ENCODE data around the gene KRT73.
"Not testable (repeated sequence)": the region's sequence is repeated elsewhere in the genome, so short reads cannot be mapped to it uniquely, and the experiment has no call there.

Gene KRT73

DNA sequence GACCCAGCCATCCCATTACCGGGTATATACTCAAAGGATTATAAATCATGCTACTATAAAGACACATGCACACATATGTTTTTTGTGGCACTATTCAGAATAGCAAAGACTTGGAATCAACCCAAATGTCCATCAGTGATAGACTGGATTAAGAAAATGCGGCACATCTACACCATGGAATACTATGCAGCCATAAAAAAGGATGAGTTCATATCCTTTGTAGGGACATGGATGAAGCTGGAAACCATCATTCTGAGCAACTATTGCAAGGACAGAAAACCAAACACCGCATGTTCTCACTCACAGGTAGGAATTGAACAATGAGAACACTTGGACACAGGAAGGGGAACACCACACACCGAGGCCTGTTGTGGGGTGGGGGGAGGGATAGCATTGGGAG lies 24.1 kb downstream of the KRT73 start:
- DNase-seq, result not testable (repeated sequence)

DNA sequence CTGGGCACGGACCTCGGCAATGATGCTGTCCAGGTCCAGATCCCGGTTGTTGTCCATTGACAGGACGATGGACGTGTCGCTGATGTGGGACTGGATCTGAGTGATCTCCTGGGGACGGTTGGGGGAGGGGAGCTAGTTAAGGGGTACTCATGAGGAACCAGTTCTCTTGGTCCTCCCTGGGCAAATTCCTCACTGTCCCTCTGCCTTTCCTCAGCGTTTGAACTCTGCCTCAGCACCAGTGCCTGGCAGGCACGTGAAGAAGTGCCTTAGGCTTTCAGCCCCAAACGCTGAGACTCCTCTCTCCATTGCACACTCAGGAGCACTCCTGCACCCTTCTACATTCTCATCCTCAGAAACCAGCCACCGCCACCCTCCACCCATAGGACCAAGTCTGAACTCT lies 26.8 kb downstream of the KRT73 start:
- DNase-seq, result no peak

GRCh38 chr12:52590021-52590420 lies 28.3 kb downstream of the KRT73 start:
- DNase-seq, result no peak

- DNase-seq, result no peak
Measured at GRCh38 chr12:52587563-52587962, 30.8 kb downstream of the KRT73 start.

- no peak for DNase-seq
Measured at GRCh38 chr12:52585946-52586345, 32.4 kb downstream of the KRT73 start.

DNA sequence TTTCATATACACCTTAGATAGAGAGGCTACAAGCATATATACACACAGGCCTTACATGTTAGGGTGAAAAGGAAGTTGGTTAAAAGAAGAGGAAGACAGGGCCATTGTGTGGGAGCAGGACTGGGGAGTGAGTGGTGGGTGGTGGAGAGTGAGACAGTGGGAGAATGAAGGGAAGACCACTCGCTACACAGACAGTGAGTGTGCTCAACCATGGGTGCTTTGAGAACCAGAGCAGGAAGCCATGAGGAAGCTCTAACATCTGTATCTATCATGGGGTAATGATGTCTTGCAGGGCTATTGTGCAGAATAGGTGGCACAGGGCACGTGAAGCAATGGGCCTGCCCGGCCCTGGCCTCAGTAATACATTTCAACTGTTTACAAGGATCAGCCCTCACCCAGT lies 33.3 kb downstream of the KRT73 start:
- DNase-seq, result peak; percentile 6

DNA sequence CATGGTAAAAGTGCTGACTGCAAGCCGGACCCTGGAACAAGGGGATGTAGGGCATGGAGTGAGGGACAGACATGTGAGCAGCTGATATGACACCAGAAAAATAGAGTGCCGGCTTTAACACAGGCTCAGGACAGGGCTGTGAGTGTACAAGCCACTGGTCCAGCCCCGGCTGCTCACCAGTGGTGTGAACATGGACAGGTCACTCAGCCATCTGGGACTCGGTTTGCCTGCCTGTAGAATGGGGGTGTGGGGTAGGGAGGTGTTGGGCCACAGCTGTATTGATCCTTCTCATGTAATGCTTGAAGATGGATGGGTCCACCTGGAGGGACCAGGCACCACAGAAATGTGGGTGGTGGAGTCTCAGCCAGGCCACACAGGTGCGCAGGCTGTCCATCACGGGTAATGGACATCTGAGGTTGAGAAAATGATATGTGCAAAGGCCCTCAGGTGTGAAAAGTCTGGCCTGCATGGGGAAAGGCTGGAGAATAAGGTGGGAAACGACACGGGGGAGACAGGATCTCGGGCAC lies 34.1 kb downstream of the KRT73 start:
- no peak for DNase-seq

GRCh38 chr12:52582971-52583456 lies 35.3 kb downstream of the KRT73 start:
- DNase-seq, result peak; percentile 82

DNA sequence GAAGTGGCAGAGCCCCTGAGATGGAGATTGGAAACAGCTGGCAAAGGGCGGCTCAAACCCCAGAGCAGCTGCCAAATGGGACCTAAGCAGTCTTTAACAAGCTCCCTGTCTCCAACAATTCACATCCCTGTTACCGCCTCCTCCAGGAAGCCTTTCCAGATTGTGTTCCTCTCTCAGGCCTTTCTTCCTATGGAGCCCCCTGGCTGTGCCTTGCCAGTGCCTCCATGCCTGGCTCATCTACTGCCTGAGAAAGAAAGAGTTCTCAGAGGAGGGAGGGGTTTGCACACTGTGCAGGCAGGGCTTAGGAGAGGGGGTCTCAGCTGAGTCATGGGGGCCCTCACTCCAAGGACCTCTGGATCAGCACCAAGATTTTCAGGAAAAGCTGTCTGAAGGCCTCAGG lies 35.9 kb downstream of the KRT73 start:
- DNase-seq, result no peak

DNA sequence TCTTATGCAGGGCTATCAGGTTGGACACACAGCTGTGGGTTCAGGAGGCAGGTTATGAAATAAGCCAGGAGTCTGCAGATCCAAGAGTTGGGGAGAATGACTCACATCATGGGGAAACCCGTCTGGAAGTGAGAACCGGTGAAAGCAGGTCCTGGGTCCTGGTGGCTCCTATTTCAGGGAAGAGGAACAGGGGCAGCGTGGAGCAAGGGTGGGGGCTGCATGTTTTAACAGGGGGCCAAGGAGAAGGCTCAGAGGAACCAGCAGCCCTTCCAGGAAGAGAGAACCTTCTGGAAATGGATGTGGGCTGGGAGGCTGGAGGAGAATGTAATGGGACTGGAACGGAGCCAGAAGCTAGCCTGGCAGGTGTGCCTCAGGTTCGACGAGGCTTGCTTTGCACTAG lies 36.9 kb downstream of the KRT73 start:
- no peak for DNase-seq

- DNase-seq, result no peak
Measured at GRCh38 chr12:52581066-52581465, 37.3 kb downstream of the KRT73 start.

DNA sequence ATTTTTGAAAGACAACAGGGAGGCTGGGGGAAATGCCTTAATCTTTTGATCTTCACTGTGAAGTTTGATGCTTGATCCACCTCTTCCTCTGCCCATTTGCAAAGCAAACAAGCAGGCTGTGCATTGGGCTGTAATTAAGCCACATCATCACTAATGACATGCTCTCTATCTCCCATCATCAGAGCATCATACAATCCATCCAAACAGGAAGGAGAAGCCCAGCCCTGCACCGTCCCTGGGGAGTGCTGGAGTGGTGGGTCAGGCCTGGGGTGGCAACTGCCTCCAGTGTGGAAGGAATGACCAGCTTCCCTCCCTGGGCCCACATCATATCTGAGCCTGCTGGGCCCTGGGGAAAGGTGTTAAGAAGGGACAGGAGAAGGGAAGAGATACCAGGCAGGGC lies 37.9 kb downstream of the KRT73 start:
- DNase-seq, result no peak

- DNase-seq, result no peak
Measured at GRCh38 chr12:52579468-52580465, 38.6 kb downstream of the KRT73 start.

- DNase-seq, result no peak
Measured at GRCh38 chr12:52578469-52578868, 39.9 kb downstream of the KRT73 start.

DNA sequence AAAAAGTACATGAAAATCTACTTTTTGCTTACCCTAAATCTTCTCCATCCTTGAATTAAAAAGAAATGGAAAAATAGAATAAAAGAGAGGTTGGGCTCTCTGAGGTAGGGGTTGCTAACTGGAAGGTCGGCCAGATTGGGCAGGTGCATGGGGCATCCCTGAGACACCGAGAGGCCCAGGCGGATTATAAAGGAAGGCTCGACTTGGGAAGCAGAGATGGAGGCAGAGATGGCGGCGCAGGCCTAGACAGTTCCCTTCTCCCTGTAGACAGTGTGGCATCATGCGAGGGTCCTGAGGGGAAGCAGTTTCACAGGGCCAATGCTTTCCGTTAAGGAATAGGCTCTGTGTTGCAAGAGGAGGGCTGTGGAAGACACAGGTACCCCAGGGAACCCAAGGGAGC lies 41.0 kb downstream of the KRT73 start:
- DNase-seq, result no peak

GRCh38 chr12:52575948-52576347 lies 42.4 kb downstream of the KRT73 start:
- no peak for DNase-seq

DNA sequence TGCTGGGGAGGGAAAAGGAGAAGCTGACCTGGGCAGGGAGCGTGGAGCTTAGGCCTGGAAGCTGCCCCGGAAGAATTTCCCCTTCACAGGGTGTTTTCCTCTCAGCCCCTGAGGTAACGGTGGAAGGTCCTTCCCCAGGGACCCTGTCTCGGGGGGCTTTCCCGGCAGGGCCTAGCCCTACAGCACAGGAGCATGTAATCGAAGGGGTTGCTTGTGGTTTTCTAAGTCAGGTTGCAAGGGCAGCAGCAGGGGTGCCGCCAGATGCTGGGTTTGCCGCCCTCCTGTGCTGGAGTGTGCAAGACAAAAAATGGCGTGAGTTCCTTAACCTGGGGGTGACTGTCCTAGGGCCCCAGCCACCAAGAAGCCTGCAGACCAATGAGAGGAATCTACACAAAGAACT lies 43.1 kb downstream of the KRT73 start:
- no peak for DNase-seq

- no peak for DNase-seq
Measured at GRCh38 chr12:52573743-52574142, 44.6 kb downstream of the KRT73 start, which contains the start of gene KRT74. KRT74 (minus strand) TSS chr12:52573843; CDS start chr12:52573777, 66 bp downstream.

GRCh38 chr12:52573306-52573705 lies 45.1 kb downstream of the KRT73 start:
- no peak for DNase-seq

DNA sequence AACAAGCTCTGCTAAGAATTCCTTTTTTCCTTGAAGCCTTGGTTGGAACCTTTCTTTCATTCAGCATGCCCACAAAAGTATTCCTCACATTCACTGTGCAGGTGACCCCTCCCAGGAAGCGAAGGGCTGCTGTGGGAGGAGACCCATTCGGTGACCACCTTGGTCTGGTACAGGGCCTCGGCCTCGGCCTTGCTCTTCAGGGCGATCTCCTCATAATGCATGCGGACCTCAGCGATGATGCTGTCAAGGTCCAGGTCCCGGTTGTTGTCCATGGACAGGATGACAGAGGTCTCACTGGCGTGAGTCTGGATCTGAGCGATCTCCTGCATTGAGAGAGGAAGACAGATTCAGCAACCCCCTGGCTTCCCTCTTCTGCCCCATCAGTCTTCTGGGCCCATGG lies 47.8 kb downstream of the KRT73 start:
- DNase-seq, result no peak

GRCh38 chr12:52568111-52568510 lies 50.2 kb downstream of the KRT73 start:
- no peak for DNase-seq

GRCh38 chr12:52566847-52567291 lies 51.5 kb downstream of the KRT73 start:
- DNase-seq, result no peak

GRCh38 chr12:52564582-52564981 lies 53.8 kb downstream of the KRT73 start:
- DNase-seq, result no peak

- no peak for DNase-seq
Measured at GRCh38 chr12:52561880-52562449, 56.4 kb downstream of the KRT73 start.
